Astrocyte (in vitro differentiated cells and primary cell): ENCODE data around the gene SDK1.

Source experiments
- CTCF ChIP-seq: IDR thresholded peaks from 2 replicates; pipeline ENCODE4 v1.5.1; 2011; ENCODE audit warnings: low read depth, mild to moderate bottlenecking, inconsistent platforms, low read length, moderate library complexity; ENCODE audit not compliant: insufficient read depth
- EZH2 ChIP-seq: IDR thresholded peaks from 2 replicates; pipeline ENCODE4 v1.6.1; 2012; ENCODE audit warnings: mild to moderate bottlenecking, low read length, inconsistent platforms; ENCODE audit not compliant: insufficient read depth

GRCh38 chr7:4131063-4131462 is 830.0 kb downstream of the SDK1 start:
- no peak for TF ChIP-seq CTCF
- no peak for TF ChIP-seq EZH2
